Esophagus squamous epithelium (tissue), 4 donors: Measurements from ENCODE around the gene SPRED3.

Experiments used
- CTCF ChIP-seq, 6 experiments: fragments of 450-650 bp in 4 of 6; fragments of 200-600 bp in 2 of 6; sonication (generic) in 2 of 6; IDR thresholded peaks; one replicate each; pipeline ENCODE4 v1.5.1; 2016 to 2019; ENCODE audit warnings: antibody characterized with exemption in 6 of 6, mild to moderate bottlenecking in 4 of 6, moderate library complexity in 4 of 6
- POLR2A ChIP-seq, 4 donors: fragments of 450-650 bp; IDR thresholded peaks; one replicate each; pipeline ENCODE4 v1.6.1; 2017; ENCODE audit warnings: antibody characterized with exemption in 4 of 4, mild to moderate bottlenecking in 4 of 4, moderate library complexity in 3 of 4

GRCh38 chr19:38381138-38381537 lies 7.4 kb upstream of the SPRED3 start:
- no peak for TF ChIP-seq CTCF (IDR thresholded peaks at IDR 0.05)
- TF ChIP-seq POLR2A (IDR thresholded peaks at IDR 0.05): no peak
